Effector memory CD4-positive, alpha-beta T cell (primary cell): Measurements from ENCODE around the gene ARHGEF7.

Experiments used
- DNase-seq, 3 donors: peaks; one replicate each; pipeline ENCODE4 v3.0.0-alpha.2; 2020
- H3K27ac ChIP-seq: 2 replicates; pipeline ENCODE4 v1.7.0; 2013; ENCODE audit warnings: mild to moderate bottlenecking, low read length, moderate library complexity; ENCODE audit not compliant: insufficient read depth, poor library complexity, severe bottlenecking
- H3K27me3 ChIP-seq: replicated peaks from 2 replicates; pipeline ENCODE4 v1.7.0; 2013; ENCODE audit warnings: mild to moderate bottlenecking, low read length; ENCODE audit not compliant: insufficient read depth, control insufficient read depth, poor library complexity, severe bottlenecking
- H3K36me3 ChIP-seq: 2 replicates; pipeline ENCODE4 v1.7.0; 2013; ENCODE audit warnings: mild to moderate bottlenecking, low read length, moderate library complexity; ENCODE audit not compliant: control insufficient read depth, insufficient read depth
- H3K4me1 ChIP-seq: 2 replicates; pipeline ENCODE4 v1.7.0; 2013; ENCODE audit warnings: low read length, mild to moderate bottlenecking; ENCODE audit not compliant: control insufficient read depth, insufficient read depth, poor library complexity, severe bottlenecking
- H3K4me3 ChIP-seq: 2 replicates; pipeline ENCODE4 v1.7.0; 2013; ENCODE audit warnings: low read length, low read depth, mild to moderate bottlenecking; ENCODE audit not compliant: insufficient read depth, poor library complexity, severe bottlenecking
- H3K9me3 ChIP-seq: 2 replicates; pipeline ENCODE4 v1.7.0; 2013; ENCODE audit warnings: mild to moderate bottlenecking, low read length, moderate library complexity; ENCODE audit not compliant: control insufficient read depth

The ARHGEF7 gene

GRCh38 chr13:111267784-111268183, 152.7 kb downstream of the ARHGEF7 start:
- Histone ChIP-seq H3K36me3 (peaks cover 25% of the 10 kb centered on the region), H3K4me1 (no peaks in the 10 kb centered on the region), H3K27me3 (no peaks in the 10 kb centered on the region), H3K9me3 (no peaks in the 10 kb centered on the region), H3K4me3 (no peak overlapping the region), H3K27ac (no peak overlapping the region)
- no peak for DNase-seq

GRCh38 chr13:111269508-111269907, 154.4 kb downstream of the ARHGEF7 start:
- H3K36me3 ChIP-seq, result peaks cover 42% of the 10 kb centered on the region
- no peaks in the 10 kb centered on the region for H3K9me3 ChIP-seq
- DNase-seq, result no peak
- no peaks in the 10 kb centered on the region for H3K4me1 ChIP-seq
- H3K27me3 ChIP-seq, result no peaks in the 10 kb centered on the region
- no peak overlapping the region for H3K27ac ChIP-seq
- H3K4me3 ChIP-seq, result no peak overlapping the region

- H3K4me3 ChIP-seq, result no peak overlapping the region
These were observed 155.0 kb downstream of the ARHGEF7 start for GRCh38 chr13:111270126-111270525.

GRCh38 chr13:111270765-111271698, 155.9 kb downstream of the ARHGEF7 start:
- Histone ChIP-seq H3K27me3 (no peaks in the 10 kb centered on the region), H3K36me3 (peaks cover 53% of the 10 kb centered on the region), H3K4me1 (no peaks in the 10 kb centered on the region), H3K4me3 (no peak overlapping the region), H3K9me3 (no peaks in the 10 kb centered on the region), H3K27ac (no peak overlapping the region)
- no peak for DNase-seq

More at GRCh38 chr13:111270126-111270525, 155.0 kb downstream of the ARHGEF7 start:
- H3K9me3 ChIP-seq, result no peaks in the 10 kb centered on the region
- H3K27me3 ChIP-seq, result no peaks in the 10 kb centered on the region
- H3K4me1 ChIP-seq, result no peaks in the 10 kb centered on the region
- H3K36me3 ChIP-seq, result peaks cover 44% of the 10 kb centered on the region
- no peak overlapping the region for H3K27ac ChIP-seq
- DNase-seq, result no peak

GRCh38 chr13:111272117-111272516, 157.0 kb downstream of the ARHGEF7 start:
- no peaks in the 10 kb centered on the region for H3K4me1 ChIP-seq
- no peak for DNase-seq
- H3K9me3 ChIP-seq, result no peaks in the 10 kb centered on the region
- no peak overlapping the region for H3K4me3 ChIP-seq
- H3K27ac ChIP-seq, result no peak overlapping the region
- peaks cover 59% of the 10 kb centered on the region for H3K36me3 ChIP-seq
- H3K27me3 ChIP-seq, result no peaks in the 10 kb centered on the region

GRCh38 chr13:111275382-111275781, 160.3 kb downstream of the ARHGEF7 start:
- H3K9me3 ChIP-seq, result no peaks in the 10 kb centered on the region
- no peak overlapping the region for H3K4me3 ChIP-seq
- H3K4me1 ChIP-seq, result no peaks in the 10 kb centered on the region
- no peak overlapping the region for H3K27ac ChIP-seq
- H3K36me3 ChIP-seq, result peaks cover 72% of the 10 kb centered on the region
- DNase-seq, result no peak
- no peaks in the 10 kb centered on the region for H3K27me3 ChIP-seq

GRCh38 chr13:111275995-111276618, 161.0 kb downstream of the ARHGEF7 start:
- DNase-seq, result no peak
- Histone ChIP-seq H3K4me1 (no peaks in the 10 kb centered on the region), H3K9me3 (no peaks in the 10 kb centered on the region), H3K36me3 (peaks cover 78% of the 10 kb centered on the region), H3K27me3 (no peaks in the 10 kb centered on the region), H3K4me3 (no peak overlapping the region), H3K27ac (no peak overlapping the region)

- no peaks in the 10 kb centered on the region for H3K27me3 ChIP-seq
- peaks cover 89% of the 10 kb centered on the region for H3K36me3 ChIP-seq
- no peak overlapping the region for H3K27ac ChIP-seq
- H3K4me1 ChIP-seq, result no peaks in the 10 kb centered on the region
- no peak for DNase-seq
- no peak overlapping the region for H3K4me3 ChIP-seq
- H3K9me3 ChIP-seq, result no peaks in the 10 kb centered on the region
These were observed 163.1 kb downstream of the ARHGEF7 start for GRCh38 chr13:111278258-111278657.

- Histone ChIP-seq H3K4me3 (no peak overlapping the region), H3K9me3 (no peaks in the 10 kb centered on the region), H3K27ac (no peak overlapping the region), H3K36me3 (peaks cover 89% of the 10 kb centered on the region), H3K27me3 (no peaks in the 10 kb centered on the region), H3K4me1 (no peaks in the 10 kb centered on the region)
- DNase-seq, result no peak
These were observed 163.9 kb downstream of the ARHGEF7 start for GRCh38 chr13:111278743-111279652.
